H9 (cell line): ENCODE data around the gene HMSD. TPM values are rescaled to one million over a fixed set of nuclear protein-coding genes. Genes with fewer than 3 reads are reported as not detected.

Experiments
- DNase-seq: peaks from one replicate; pipeline ENCODE4 v3.0.0-alpha.2; 2017
- H2AFZ ChIP-seq: one replicate; pipeline ENCODE4 v1.6.1; 2013; ENCODE audit warnings: mild to moderate bottlenecking, low read length, control low read depth, moderate library complexity
- H2AK5ac ChIP-seq: 2 replicates; pipeline ENCODE4 v1.6.1; 2013; ENCODE audit warnings: low read length, control low read depth, mixed read lengths; ENCODE audit not compliant: insufficient read length
- H2BK120ac ChIP-seq: one replicate; pipeline ENCODE4 v1.6.1; 2013; ENCODE audit warnings: low read depth, mild to moderate bottlenecking, low read length, control low read depth, inconsistent platforms; ENCODE audit not compliant: poor library complexity, severe bottlenecking
- H2BK12ac ChIP-seq: 2 replicates; pipeline ENCODE4 v1.6.1; 2013; ENCODE audit warnings: low read length, control low read depth, mixed read lengths, low read depth; ENCODE audit not compliant: insufficient read length
- H2BK15ac ChIP-seq: 2 replicates; pipeline ENCODE4 v1.6.1; 2013; ENCODE audit warnings: low read depth, low read length, control low read depth
- H2BK20ac ChIP-seq: one replicate; pipeline ENCODE4 v1.6.1; 2013; ENCODE audit warnings: low read depth, mild to moderate bottlenecking, low read length, control low read depth, inconsistent platforms; ENCODE audit not compliant: poor library complexity, severe bottlenecking
- H2BK5ac ChIP-seq: 2 replicates; pipeline ENCODE4 v1.6.1; 2013; ENCODE audit warnings: low read length, control low read depth, mixed read lengths; ENCODE audit not compliant: insufficient read length
- H3K14ac ChIP-seq: 2 replicates; pipeline ENCODE4 v1.6.1; 2013; ENCODE audit warnings: low read length, control low read depth; ENCODE audit not compliant: insufficient read depth
- H3K18ac ChIP-seq: 2 replicates; pipeline ENCODE4 v1.6.1; 2013; ENCODE audit warnings: low read depth, mild to moderate bottlenecking, mixed read lengths, low read length, control low read depth; ENCODE audit not compliant: insufficient read length
- H3K23ac ChIP-seq: 2 replicates; pipeline ENCODE4 v1.6.1; 2013; ENCODE audit warnings: low read length, control low read depth, mixed read lengths, low read depth; ENCODE audit not compliant: insufficient read length
- H3K23me2 ChIP-seq: 2 replicates; pipeline ENCODE4 v1.6.1; 2013; ENCODE audit warnings: low read depth, mild to moderate bottlenecking, mixed read lengths, low read length, control low read depth; ENCODE audit not compliant: insufficient read length, poor library complexity, severe bottlenecking
- H3K27ac ChIP-seq: 2 replicates; pipeline ENCODE4 v1.5.1; 2013; ENCODE audit warnings: low read length, control low read depth, mixed read lengths, low read depth; ENCODE audit not compliant: insufficient read length
- H3K27me3 ChIP-seq: 2 replicates; pipeline ENCODE4 v1.6.1; 2013; ENCODE audit warnings: low read length, control low read depth, inconsistent platforms; ENCODE audit not compliant: insufficient read depth
- H3K4ac ChIP-seq: 2 replicates; pipeline ENCODE4 v1.6.1; 2013; ENCODE audit warnings: low read depth, mild to moderate bottlenecking, control low read depth, inconsistent platforms, low read length, moderate library complexity
- H3K4me1 ChIP-seq: 2 replicates; pipeline ENCODE4 v1.6.1; 2013; ENCODE audit warnings: low read length, control low read depth, inconsistent platforms; ENCODE audit not compliant: insufficient read depth
- H3K4me2 ChIP-seq: 2 replicates; pipeline ENCODE4 v1.6.1; 2013; ENCODE audit warnings: low read length, control low read depth, mixed read lengths; ENCODE audit not compliant: insufficient read length, insufficient read depth
- H3K56ac ChIP-seq: 2 replicates; pipeline ENCODE4 v1.6.1; 2013; ENCODE audit warnings: low read depth, mild to moderate bottlenecking, mixed read lengths, low read length, control low read depth; ENCODE audit not compliant: insufficient read length
- H3K79me1 ChIP-seq: 2 replicates; pipeline ENCODE4 v1.6.1; 2013; ENCODE audit warnings: low read depth, mild to moderate bottlenecking, moderate library complexity, low read length, control low read depth, inconsistent platforms; ENCODE audit not compliant: insufficient read depth, poor library complexity, severe bottlenecking
- H3K79me2 ChIP-seq: 2 replicates; pipeline ENCODE4 v1.6.1; 2013; ENCODE audit warnings: low read length, control low read depth, inconsistent platforms; ENCODE audit not compliant: insufficient read depth
- H3K9ac ChIP-seq: 2 replicates; pipeline ENCODE4 v1.6.1; 2013; ENCODE audit warnings: low read length, control low read depth, mixed read lengths; ENCODE audit not compliant: insufficient read length; ENCODE audit errors: extremely low read depth
- H3K9me3 ChIP-seq: one replicate; pipeline ENCODE4 v1.6.1; 2013; ENCODE audit warnings: low read depth, low read length, inconsistent platforms; ENCODE audit not compliant: control insufficient read depth
- H3T11ph ChIP-seq: one replicate; pipeline ENCODE4 v1.6.1; 2013; ENCODE audit warnings: mild to moderate bottlenecking, low read length, control low read depth, inconsistent platforms
- H4K20me1 ChIP-seq: one replicate; pipeline ENCODE4 v1.6.1; 2013; ENCODE audit not compliant: control insufficient read depth, insufficient read length, insufficient read depth
- H4K5ac ChIP-seq: 2 replicates; pipeline ENCODE4 v1.6.1; 2013; ENCODE audit warnings: low read depth, mild to moderate bottlenecking, mixed read lengths, low read length, control low read depth; ENCODE audit not compliant: insufficient read length
- H4K8ac ChIP-seq: replicated peaks from 2 replicates; pipeline ENCODE4 v1.6.1; 2013; ENCODE audit warnings: low read length, control low read depth, mixed read lengths, low read depth; ENCODE audit not compliant: insufficient read length
- H4K91ac ChIP-seq: 2 replicates; pipeline ENCODE4 v1.6.1; 2013; ENCODE audit warnings: low read depth, mild to moderate bottlenecking, moderate library complexity, mixed read lengths, low read length, control low read depth; ENCODE audit not compliant: insufficient read length
- H3K27ac Mint-ChIP-seq, 3 experiments: 2 replicates in 2 of 3; 3 replicates in 1 of 3; pipeline ENCODE4 v1.8.0; 2020 to 2021; ENCODE audit warnings: mixed read lengths in 3 of 3, mild to moderate bottlenecking in 1 of 3, moderate library complexity in 1 of 3
- H3K27me3 Mint-ChIP-seq: 2 replicates; pipeline ENCODE4 v1.8.0; 2021; ENCODE audit warnings: low read depth, mild to moderate bottlenecking, moderate library complexity, mixed read lengths
- H3K36me3 Mint-ChIP-seq, 3 experiments: 2 replicates in 2 of 3; 3 replicates in 1 of 3; pipeline ENCODE4 v1.8.0; 2020 to 2021; ENCODE audit warnings: low read depth in 3 of 3, mixed read lengths in 3 of 3; ENCODE audit not compliant: insufficient read depth in 1 of 3
- H3K4me1 Mint-ChIP-seq, 2 experiments: 2 replicates each; pipeline ENCODE4 v1.8.0; 2020; ENCODE audit warnings: mixed read lengths in 2 of 2
- H3K4me3 Mint-ChIP-seq, 2 experiments: 2 replicates in 1 of 2; 3 replicates in 1 of 2; pipeline ENCODE4 v1.8.0; 2020 to 2021; ENCODE audit warnings: mild to moderate bottlenecking in 2 of 2, mixed read lengths in 2 of 2, moderate library complexity in 1 of 2
- H3K9me3 Mint-ChIP-seq, 2 experiments: 2 replicates in 1 of 2; 3 replicates in 1 of 2; pipeline ENCODE4 v1.8.0; 2020; ENCODE audit warnings: mild to moderate bottlenecking in 2 of 2, mixed read lengths in 2 of 2, moderate library complexity in 1 of 2
- CTCF ChIP-seq: fragments of 200-600 bp; sonication (generic); conservative IDR thresholded peaks from 3 replicates; pipeline ENCODE4 v1.8.0; 2021; ENCODE audit warnings: antibody characterized with exemption, mild to moderate bottlenecking
- WGBS: extraction: QIAGEN DNeasy Blood & Tissue Kit; methylation state at CpG from one replicate; pipeline ENCODE4 v1.1.7; 2013; ENCODE audit warnings: missing lambda C conversion rate, low lambda C conversion rate, mixed read lengths; ENCODE audit not compliant: insufficient read length; ENCODE audit errors: extremely low coverage; 5-methylcytosine and 5-hydroxymethylcytosine counted together
- total RNA-seq: library from RNA; stranded (reverse); gene quantifications from 2 replicates; pipeline ENCODE4 v1.2.1, GENCODE V29; 2021

The HMSD gene
- total RNA-seq, 1 experiment from 2014 or later = 6.6 TPM

- H4K5ac ChIP-seq = no peak overlapping the region
- no peak overlapping the region for H3K18ac ChIP-seq
- H2BK5ac ChIP-seq = no peak overlapping the region
- peaks cover 29% of the 10 kb centered on the region for H3K27me3 ChIP-seq
- no peak overlapping the region for H2BK120ac ChIP-seq
- H4K20me1 ChIP-seq = no peaks in the 10 kb centered on the region
- H3K9ac ChIP-seq = no peak overlapping the region
- H3K14ac ChIP-seq = no peak overlapping the region
- no peak overlapping the region for H3K27ac ChIP-seq
- no peaks in the 10 kb centered on the region for H3K23me2 ChIP-seq
- no peak overlapping the region for H3K23ac ChIP-seq
- peak; percentile 85 for TF ChIP-seq CTCF
- no peaks in the 10 kb centered on the region for H3K9me3 ChIP-seq
- no peak overlapping the region for H2AK5ac ChIP-seq
- Mint-ChIP-seq H3K27me3 (peaks cover 59% of the 10 kb centered on the region), H3K4me3 (peak overlapping the region in 1 of 2 experiments; percentile 19; a peak in 1 of 5 replicates), H3K27ac (no peak overlapping the region; a peak in 1 of 7 replicates), H3K36me3 (no peaks in the 10 kb centered on the region; a peak in 1 of 7 replicates), H3K4me1 (peaks cover 0 to 9% of the 10 kb centered on the region in 2 experiments; a peak in 3 of 4 replicates), H3K9me3 (no peaks in the 10 kb centered on the region)
- H2BK12ac ChIP-seq = no peak overlapping the region
- H4K8ac ChIP-seq = no peak overlapping the region
- DNase-seq = peak; percentile 56
- no peak overlapping the region for H2BK20ac ChIP-seq
- H2AFZ ChIP-seq = no peak overlapping the region
- H3K79me2 ChIP-seq = no peaks in the 10 kb centered on the region
- no peaks in the 10 kb centered on the region for H3K4me1 ChIP-seq
- H4K91ac ChIP-seq = no peak overlapping the region
- no CpG with 5 or more reads among the region's 6 CpGs for WGBS
- H3K56ac ChIP-seq = no peak overlapping the region
- H3K4ac ChIP-seq = no peak overlapping the region
- no peak overlapping the region for H3T11ph ChIP-seq
- H3K4me2 ChIP-seq = no peak overlapping the region
- no peaks in the 10 kb centered on the region for H3K79me1 ChIP-seq
- H2BK15ac ChIP-seq = no peak overlapping the region
Observed at GRCh38 chr18:63979409-63979920, 30.4 kb downstream of the HMSD start.
